Keratinocyte (primary cell): ENCODE data around the gene FHOD3.

ENCODE experiments used
- EZH2 ChIP-seq: IDR thresholded peaks from one replicate; pipeline ENCODE4 v1.6.1; 2012; ENCODE audit warnings: inconsistent platforms, mild to moderate bottlenecking, low read length, moderate library complexity
- TF ChIP-seq, protein P1 (sequence below), 3 experiments: IDR thresholded peaks in 1 of 3; conservative IDR thresholded peaks in 1 of 3; optimal IDR thresholded peaks in 1 of 3; 2 replicates in 2 of 3; 3 replicates in 1 of 3; pipeline versions ENCODE3 to v1.5.1; 2011; ENCODE audit warnings: low read length in 3 of 3, mild to moderate bottlenecking in 3 of 3, moderate library complexity in 2 of 3, control low read depth in 1 of 3, inconsistent platforms in 1 of 3; ENCODE audit not compliant: insufficient read depth in 2 of 3; ENCODE audit errors: extremely low read depth in 1 of 3

DNA sequence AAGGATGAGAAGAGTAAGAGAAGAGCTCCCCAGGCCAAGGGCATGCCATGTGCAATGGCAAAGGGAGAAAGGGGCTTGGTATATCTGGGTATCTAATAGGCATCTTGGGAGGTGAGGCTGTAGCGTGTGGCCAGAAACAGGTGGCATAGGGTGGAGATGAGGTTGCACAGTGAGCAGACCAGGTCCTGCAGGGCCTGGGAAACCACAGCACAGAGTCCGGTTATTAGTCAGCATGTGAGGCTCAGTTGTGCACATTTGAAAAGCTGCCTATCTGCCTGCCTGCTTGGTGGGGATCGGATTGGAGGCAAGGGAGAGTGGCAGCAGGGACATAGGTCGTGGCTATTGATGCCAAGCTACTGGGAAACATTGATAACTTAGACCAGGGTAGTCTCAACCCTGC, 340.7 kb downstream of the FHOD3 start:
- no peak for TF ChIP-seq EZH2
- TF ChIP-seq, protein P1, sequence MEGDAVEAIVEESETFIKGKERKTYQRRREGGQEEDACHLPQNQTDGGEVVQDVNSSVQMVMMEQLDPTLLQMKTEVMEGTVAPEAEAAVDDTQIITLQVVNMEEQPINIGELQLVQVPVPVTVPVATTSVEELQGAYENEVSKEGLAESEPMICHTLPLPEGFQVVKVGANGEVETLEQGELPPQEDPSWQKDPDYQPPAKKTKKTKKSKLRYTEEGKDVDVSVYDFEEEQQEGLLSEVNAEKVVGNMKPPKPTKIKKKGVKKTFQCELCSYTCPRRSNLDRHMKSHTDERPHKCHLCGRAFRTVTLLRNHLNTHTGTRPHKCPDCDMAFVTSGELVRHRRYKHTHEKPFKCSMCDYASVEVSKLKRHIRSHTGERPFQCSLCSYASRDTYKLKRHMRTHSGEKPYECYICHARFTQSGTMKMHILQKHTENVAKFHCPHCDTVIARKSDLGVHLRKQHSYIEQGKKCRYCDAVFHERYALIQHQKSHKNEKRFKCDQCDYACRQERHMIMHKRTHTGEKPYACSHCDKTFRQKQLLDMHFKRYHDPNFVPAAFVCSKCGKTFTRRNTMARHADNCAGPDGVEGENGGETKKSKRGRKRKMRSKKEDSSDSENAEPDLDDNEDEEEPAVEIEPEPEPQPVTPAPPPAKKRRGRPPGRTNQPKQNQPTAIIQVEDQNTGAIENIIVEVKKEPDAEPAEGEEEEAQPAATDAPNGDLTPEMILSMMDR (optimal IDR thresholded peaks at IDR 0.05 in 1 of 3, IDR thresholded peaks at IDR 0.05 in 1 of 3, conservative IDR thresholded peaks at IDR 0.05 in 1 of 3; ENCODE audit: extremely low read depth in 1 of 3, insufficient read depth in 2 of 3, low read length in 3 of 3), result no peak
